H54 (cell line): ENCODE results near the gene KIF25.
A peak's percentile ranks its signal among the peaks of the same experiment; 100 is the strongest.

ENCODE experiments used
- DNase-seq: peaks from one replicate; pipeline ENCODE4 v3.0.0; 2011; ENCODE audit warnings: low spot score, mixed read lengths; ENCODE audit not compliant: insufficient read length
- FAIRE-seq: peaks from 3 replicates; lab custom pipeline; 2011; peaks lifted over from hg19 to GRCh38; lab: Jason Lieb, UNC
- POLR2A ChIP-seq: IDR thresholded peaks from 2 replicates; pipeline ENCODE4 v1.6.1; 2011; ENCODE audit warnings: low read depth, mild to moderate bottlenecking, low read length

KIF25 gene

GRCh38 chr6:168024951-168025510, 27.6 kb downstream of the KIF25 start:
- TF ChIP-seq POLR2A = no peak
- FAIRE-seq = no peak
- DNase-seq = no peak

GRCh38 chr6:168025831-168026710, 28.6 kb downstream of the KIF25 start:
- DNase-seq (no peak), FAIRE-seq (no peak)
- no peak for TF ChIP-seq POLR2A

GRCh38 chr6:168026925-168027324, 29.5 kb downstream of the KIF25 start:
- TF ChIP-seq POLR2A = no peak
- FAIRE-seq (no peak), DNase-seq (no peak)

- DNase-seq = no peak
- TF ChIP-seq POLR2A = no peak
- FAIRE-seq = no peak
These were observed 30.1 kb downstream of the KIF25 start for GRCh38 chr6:168027521-168027920.

- no peak for FAIRE-seq
- TF ChIP-seq POLR2A = no peak
- no peak for DNase-seq
These were observed 30.7 kb downstream of the KIF25 start for GRCh38 chr6:168028181-168028580.

GRCh38 chr6:168029459-168030217, 32.2 kb downstream of the KIF25 start:
- no peak for TF ChIP-seq POLR2A
- FAIRE-seq (no peak), DNase-seq (no peak)

DNA sequence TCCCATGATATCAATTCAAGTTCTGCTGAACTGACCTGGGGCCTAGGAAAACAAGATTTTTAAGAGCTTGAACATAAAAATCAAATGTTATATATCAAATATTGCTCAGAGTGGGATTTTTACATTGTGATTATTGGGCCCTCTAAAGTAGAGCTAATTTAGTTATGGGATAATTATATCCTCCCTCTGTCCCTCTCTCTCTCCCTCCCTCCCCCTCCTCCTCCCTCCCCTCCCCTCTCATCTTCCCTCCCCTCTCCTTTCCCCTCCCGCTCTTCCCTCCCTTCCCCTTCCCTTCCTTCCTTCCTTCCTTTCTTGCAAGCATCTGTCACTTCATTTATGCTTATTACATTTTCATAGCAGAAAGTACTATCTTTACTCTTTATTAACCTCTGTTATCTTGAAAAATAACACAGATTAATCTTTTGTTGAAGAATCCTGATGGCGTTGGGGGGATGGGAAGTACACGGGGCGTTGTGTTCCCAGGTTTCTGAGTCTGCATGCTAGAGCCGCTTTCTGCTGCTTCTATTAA, 32.8 kb downstream of the KIF25 start:
- no peak for FAIRE-seq
- no peak for TF ChIP-seq POLR2A
- DNase-seq = no peak

DNA sequence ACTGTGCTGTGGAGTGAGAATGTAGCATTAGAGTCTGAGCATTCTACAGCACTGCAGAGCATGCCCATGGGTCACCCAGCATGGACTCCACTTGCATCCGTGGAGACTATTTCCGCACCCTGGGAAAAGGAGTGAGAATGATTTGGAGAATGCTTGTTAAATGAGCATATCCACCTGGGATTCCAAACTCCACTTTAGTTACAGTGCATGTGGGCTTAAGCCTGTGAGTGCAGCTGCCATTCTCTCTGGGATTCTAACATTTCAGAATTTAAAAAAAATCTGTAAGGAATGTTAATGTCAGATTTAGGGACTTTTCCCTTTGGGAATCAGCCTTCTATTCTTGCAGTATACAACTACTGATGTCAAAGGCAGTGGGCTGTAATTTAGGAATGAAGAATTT, 33.4 kb downstream of the KIF25 start:
- DNase-seq = no peak
- no peak for FAIRE-seq
- no peak for TF ChIP-seq POLR2A

DNA sequence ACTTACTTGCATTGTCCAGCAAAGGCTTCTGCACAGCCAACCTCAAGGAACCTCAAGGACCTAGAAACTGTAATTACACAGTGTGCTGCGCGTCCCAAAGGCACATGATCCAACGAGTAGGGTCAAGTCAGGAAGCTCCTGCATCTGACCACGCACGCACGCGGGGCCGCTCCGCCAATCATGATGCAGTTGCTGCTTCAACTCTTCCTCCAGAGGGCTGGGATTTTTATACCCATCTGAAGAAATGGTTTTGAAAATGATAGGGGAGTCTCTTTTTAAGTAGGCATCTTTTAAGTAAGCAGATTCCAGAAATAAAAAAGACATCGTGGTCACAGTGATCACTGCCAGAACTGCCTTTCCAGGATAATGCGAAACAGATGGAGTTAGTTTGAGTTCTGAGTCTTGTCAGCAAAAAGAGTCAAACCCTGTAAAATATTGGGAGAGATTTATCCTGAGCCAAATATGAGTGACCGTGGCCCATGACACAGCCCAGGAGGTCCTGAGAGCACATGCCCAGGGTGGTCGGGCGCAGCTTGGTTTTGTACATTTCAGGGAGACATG, 34.0 kb downstream of the KIF25 start:
- TF ChIP-seq POLR2A = no peak
- no peak for DNase-seq
- FAIRE-seq = no peak

- FAIRE-seq (no peak), DNase-seq (peak; percentile 69)
These were observed 34.7 kb downstream of the KIF25 start for GRCh38 chr6:168032005-168032760.

DNA sequence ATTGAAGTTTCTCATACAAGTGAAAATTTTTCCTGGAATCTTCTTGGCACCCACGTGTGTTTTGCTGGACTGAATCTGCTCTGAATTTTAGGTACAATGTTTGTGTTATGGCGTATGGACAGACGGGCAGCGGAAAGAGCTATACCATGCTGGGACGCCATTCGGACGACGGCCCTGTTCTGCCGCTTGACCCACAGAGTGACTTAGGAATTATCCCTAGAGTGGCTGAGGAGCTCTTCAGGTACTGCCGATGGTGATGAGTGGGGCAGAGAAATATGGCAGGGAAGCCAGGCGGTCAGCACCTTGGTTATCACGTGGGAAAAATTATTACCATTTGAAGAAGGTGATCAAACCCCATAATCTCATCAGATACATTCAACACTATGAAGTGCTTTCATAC, 36.3 kb downstream of the KIF25 start:
- DNase-seq (no peak), FAIRE-seq (no peak)
- TF ChIP-seq POLR2A = no peak

More at GRCh38 chr6:168032005-168032760, 34.7 kb downstream of the KIF25 start:
- no peak for TF ChIP-seq POLR2A

- TF ChIP-seq POLR2A = no peak
- DNase-seq (no peak), FAIRE-seq (no peak)
These were observed 37.1 kb downstream of the KIF25 start for GRCh38 chr6:168034537-168034936.

DNA sequence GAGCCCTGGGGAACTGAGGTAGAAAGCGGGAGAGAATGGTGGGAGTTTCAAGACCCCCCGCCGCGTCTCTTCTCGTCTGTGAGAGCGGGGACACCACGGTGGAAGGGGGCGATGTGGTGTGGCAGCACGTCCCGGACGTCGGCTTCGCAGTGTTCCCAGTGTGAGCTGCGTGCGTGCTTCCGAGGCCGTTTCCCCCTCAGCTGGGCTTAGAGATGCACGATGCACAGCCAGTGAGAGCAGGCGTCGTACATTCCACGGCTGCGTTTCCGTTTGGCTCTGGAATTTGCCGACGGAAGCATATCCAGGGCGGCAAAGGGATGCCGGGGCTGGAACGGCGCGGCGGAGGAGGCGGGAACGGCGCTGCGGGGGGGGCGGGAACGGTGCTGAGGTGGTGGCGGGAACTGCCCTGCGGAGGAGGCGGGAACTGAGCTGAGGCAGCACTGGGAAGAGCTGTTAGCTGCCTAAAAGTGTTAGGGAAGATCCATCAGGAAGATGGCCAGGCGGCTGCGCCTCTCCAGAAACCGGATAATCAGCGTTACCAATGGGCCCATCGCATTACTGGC, 37.7 kb downstream of the KIF25 start:
- TF ChIP-seq POLR2A = no peak
- DNase-seq = peak; percentile 17
- FAIRE-seq = no peak
